Fibroblast of pulmonary artery (primary cell): ENCODE data around the gene MACROD2.

Source experiments
- DNase-seq: peaks from one replicate; pipeline ENCODE4 v3.0.0-alpha.2; 2010; ENCODE audit warnings: low read depth
- H3K4me3 ChIP-seq: replicated peaks from 2 replicates; pipeline ENCODE4 v1.5.1; 2011; ENCODE audit warnings: low read depth, mild to moderate bottlenecking, control low read depth, low read length, moderate library complexity
- TF ChIP-seq, protein P1 (sequence below): IDR thresholded peaks from 2 replicates; pipeline ENCODE4 v1.5.1; 2011; ENCODE audit warnings: mild to moderate bottlenecking, control low read depth, low read length, inconsistent platforms; ENCODE audit errors: missing control alignments

Gene MACROD2

DNA sequence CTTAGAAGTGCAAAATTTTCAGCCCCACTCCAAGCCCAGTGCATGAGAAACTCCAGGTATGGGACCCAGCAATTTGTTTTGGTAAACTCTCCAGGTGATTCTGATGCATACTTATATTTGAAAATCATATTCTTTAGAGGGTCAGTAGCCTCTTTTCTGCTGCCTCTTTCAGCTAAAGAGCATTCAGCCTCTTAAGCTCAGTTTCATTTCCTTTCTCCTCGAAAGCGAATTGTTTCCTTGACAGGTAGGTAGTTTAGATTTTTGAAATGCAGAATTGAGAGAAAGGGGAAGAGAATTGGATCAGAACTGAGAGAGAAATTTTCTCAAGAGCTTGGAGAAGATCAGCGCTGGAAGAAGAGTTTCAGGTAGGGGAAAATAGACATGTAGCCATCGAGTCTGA is 1337.9 kb downstream of the MACROD2 start:
- H3K4me3 ChIP-seq = no peak overlapping the region
- DNase-seq = no peak
- TF ChIP-seq, protein P1, sequence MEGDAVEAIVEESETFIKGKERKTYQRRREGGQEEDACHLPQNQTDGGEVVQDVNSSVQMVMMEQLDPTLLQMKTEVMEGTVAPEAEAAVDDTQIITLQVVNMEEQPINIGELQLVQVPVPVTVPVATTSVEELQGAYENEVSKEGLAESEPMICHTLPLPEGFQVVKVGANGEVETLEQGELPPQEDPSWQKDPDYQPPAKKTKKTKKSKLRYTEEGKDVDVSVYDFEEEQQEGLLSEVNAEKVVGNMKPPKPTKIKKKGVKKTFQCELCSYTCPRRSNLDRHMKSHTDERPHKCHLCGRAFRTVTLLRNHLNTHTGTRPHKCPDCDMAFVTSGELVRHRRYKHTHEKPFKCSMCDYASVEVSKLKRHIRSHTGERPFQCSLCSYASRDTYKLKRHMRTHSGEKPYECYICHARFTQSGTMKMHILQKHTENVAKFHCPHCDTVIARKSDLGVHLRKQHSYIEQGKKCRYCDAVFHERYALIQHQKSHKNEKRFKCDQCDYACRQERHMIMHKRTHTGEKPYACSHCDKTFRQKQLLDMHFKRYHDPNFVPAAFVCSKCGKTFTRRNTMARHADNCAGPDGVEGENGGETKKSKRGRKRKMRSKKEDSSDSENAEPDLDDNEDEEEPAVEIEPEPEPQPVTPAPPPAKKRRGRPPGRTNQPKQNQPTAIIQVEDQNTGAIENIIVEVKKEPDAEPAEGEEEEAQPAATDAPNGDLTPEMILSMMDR = no peak

DNA sequence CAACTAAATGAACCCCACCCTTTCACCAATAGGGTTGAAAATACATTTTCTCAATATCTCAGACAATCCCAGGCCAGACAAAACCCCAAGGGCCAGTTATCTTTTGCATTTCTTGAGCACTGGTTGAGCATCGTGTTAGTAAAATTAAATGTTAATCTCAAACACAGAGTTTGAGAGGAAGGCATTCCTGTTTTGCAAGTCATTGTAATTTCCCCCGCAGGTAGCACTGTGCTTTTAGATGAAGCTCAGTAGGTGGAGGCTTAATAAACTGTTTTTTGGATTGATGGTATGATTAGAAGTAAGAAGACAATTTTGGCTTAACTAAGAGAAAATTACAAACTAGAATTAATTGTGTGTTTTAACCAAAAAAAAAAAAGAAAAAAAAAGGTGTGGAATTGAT is 1340.7 kb downstream of the MACROD2 start:
- TF ChIP-seq, protein P1 = no peak
- H3K4me3 ChIP-seq = no peak overlapping the region
- no peak for DNase-seq

DNA sequence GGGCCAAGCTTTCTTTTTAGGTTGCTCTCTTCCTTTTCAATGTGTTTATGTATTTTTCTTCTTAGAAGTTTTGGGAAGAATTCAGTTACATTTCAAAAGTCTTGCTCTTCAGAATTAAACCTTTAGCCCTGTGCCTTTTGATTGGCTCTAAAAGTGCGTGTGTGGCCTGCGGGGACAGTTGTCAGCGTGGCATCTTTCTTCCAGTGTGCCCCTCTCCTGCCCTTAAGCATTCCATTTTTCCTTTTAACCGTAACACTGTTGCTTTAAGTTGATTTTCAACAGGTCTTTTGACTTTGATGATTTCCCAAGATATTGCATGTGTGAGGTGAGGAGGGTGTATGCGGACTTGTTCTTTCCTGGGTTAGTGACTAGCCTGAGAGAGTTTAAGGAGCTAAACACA is 1341.2 kb downstream of the MACROD2 start:
- no peak overlapping the region for H3K4me3 ChIP-seq
- TF ChIP-seq, protein P1 = no peak
- no peak for DNase-seq

DNA sequence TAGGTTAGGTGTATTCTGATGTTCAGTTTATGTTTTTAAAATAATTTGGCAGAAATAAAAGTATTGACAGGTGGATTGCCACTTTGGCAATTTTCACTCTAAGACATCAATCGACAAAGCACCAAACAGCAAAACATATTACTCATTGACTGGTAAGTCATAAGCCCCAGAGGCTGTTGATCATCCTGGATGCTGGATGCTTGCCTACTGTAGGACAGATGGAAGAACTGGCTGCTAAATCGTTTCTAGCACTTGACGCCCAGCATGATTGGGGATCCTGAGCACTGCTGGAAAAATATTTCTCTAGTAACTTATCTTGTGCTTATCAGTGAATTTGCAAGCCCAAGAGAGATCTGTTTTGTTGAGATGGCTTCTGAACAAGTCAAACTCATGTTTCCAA is 1343.9 kb downstream of the MACROD2 start:
- no peak overlapping the region for H3K4me3 ChIP-seq
- DNase-seq = no peak
- TF ChIP-seq, protein P1 = no peak

DNA sequence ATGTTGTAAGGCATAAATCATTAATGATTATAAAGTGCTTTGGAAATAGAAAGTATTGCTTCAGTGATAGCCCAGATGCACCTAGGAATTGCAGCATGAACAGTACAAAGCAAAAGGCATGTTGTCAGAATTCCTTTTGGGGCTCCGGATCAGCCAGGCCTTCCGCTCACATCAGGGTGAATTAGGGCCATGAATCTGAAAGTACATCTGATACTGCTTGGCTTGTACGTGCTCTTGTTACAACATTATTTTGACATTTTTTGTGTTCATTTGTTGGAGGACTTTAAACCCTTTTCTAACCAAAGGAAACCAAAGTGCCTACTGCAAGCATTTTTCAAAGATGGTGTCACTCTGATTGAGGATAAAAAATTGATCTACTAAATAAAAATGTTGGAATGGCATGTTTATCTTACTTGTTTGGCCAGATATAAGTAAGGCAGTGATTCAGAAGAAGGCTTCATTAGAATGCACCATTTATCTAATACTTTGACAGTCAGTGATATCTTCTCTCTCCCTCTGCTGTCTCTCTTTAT is 1347.7 kb downstream of the MACROD2 start:
- no peak for DNase-seq
- TF ChIP-seq, protein P1 = no peak
- no peak overlapping the region for H3K4me3 ChIP-seq

DNA sequence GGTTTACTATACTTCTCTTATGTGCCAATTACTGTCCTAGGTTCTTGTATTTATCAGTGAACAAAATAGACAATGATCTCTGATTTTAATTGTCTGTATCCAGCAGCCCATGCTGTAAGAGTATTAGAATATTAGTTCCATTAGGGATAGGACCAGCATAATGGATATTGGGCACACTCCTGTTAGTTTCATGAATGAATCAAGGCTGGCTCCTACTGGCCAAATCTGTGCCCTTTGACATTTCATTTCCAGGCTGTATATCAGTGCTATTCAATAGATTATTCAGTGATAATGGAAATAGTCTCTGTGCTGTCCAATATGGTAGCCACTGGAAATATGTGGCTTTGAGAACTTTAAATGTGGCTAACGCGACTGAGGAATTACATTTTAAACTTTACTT is 1350.0 kb downstream of the MACROD2 start:
- no peak for DNase-seq
- no peak overlapping the region for H3K4me3 ChIP-seq
- TF ChIP-seq, protein P1 = no peak

DNA sequence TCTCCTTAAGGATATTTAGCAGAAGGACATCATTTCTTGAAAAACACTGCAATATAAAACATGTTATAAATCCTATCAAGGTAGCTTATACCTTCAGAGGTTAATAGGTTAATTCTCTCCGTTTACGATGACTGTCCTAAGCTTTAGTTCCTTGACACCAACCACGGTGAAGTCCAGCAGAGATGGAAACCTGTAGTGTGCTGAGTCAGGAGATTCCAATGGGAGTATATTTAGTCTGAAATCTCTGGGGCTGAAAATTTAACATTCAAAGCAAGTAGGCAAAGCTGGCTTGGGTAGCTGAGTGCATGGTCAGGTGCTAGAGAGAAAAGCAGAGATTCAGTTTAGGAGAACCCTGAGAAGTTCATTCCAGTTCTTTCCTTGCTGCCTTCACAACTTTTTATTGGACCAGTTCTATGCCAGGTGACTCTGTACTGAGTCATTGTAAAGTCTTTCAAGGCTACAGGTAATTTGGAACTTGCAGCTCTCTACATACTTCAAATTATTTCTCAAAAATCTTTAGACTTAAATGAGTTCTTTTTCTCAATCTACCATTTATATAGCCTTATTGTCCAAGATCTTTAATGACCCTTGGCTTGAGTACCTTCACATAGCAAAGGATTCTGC is 1351.5 kb downstream of the MACROD2 start:
- DNase-seq = no peak
- no peak overlapping the region for H3K4me3 ChIP-seq
- TF ChIP-seq, protein P1 = no peak
